Stimulated activated CD4-positive, alpha-beta T cell treated with anti-CD3 and anti-CD28 coated beads, Interleukin-4, amount 100 ng/mL, for 24 hours (primary cell): Measurements from ENCODE around the gene NUAK2.

Experiments used
- DNase-seq: peaks from one replicate; pipeline ENCODE4 v3.0.0-alpha.2; 2020

The NUAK2 gene

GRCh38 chr1:205270764-205271163, 50.8 kb downstream of the NUAK2 start:
- no peak for DNase-seq

- DNase-seq, result no peak
Measured at GRCh38 chr1:205270271-205270670, 51.3 kb downstream of the NUAK2 start.

DNA sequence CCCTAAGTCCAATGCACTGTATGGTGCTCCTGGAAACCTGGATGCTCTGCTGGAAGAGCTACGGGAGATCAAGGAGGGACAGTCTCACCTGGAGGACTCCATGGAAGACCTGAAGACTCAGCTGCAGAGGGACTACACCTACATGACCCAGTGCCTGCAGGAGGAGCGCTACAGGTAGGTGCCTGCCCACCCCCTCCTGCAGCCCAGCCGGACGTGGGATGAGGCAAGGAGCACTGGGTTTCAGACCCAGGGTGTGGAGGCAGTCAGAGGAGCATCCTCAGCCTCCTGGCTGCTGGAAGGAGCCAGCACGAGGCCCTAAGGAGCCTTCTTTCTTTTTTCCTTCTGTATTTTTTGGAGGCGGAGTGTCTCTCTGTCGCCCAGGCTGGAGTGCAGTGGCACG, 51.8 kb downstream of the NUAK2 start:
- DNase-seq, result no peak

DNA sequence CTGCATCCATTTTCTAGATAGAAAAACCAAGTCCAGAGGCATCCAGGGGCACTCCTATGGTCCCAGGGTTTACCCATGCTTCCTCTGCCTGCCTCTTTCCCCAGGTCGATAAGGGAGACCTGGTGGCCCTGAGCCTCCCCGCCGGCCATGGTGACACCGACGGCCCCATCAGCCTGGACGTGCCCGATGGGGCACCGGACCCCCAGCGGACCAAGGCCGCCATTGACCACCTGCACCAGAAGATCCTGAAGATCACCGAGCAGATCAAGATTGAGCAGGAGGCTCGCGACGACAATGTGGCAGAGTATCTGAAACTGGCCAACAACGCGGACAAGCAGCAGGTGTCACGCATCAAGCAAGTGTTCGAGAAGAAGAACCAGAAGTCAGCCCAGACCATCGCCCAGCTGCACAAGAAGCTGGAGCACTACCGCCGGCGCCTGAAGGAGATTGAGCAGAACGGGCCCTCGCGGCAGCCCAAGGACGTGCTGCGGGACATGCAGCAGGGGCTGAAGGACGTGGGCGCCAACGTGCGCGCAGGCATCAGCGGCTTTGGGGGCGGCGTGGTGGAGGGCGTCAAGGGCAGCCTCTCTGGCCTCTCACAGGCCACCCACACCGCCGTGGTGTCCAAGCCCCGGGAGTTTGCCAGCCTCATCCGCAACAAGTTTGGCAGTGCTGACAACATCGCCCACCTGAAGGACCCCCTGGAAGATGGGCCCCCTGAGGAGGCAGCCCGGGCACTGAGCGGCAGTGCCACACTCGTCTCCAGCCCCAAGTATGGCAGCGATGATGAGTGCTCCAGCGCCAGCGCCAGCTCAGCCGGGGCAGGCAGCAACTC, 52.5 kb downstream of the NUAK2 start:
- DNase-seq, result no peak

DNA sequence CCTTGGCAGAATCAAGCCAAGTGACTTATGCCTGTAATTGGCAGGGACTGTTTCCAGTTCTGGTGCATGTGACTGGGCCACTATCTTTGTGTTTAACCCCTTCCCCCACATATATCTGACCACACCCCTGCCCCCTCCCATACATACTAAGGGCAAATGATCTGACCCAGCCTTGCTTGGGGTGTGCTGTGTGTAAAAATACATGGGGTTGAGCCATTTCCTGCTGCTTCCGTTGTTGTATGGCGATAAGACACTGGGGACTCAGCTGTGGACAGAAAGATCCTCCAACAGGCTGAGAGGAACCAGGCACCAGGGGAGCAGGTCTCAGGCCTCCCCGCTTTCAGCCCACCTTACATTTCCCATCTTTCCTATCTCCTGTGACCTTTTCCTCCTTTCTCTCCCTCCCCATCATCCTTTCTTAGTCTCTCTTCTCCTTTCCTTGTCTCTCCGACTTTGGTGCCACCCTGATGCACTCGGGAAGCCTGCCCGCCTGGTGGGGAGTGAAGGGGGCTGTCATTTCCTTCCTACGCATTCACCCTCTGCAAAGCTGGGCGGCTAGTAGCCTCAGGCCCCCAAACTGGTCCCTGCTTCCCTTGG, 54.1 kb downstream of the NUAK2 start:
- DNase-seq, result no peak

DNA sequence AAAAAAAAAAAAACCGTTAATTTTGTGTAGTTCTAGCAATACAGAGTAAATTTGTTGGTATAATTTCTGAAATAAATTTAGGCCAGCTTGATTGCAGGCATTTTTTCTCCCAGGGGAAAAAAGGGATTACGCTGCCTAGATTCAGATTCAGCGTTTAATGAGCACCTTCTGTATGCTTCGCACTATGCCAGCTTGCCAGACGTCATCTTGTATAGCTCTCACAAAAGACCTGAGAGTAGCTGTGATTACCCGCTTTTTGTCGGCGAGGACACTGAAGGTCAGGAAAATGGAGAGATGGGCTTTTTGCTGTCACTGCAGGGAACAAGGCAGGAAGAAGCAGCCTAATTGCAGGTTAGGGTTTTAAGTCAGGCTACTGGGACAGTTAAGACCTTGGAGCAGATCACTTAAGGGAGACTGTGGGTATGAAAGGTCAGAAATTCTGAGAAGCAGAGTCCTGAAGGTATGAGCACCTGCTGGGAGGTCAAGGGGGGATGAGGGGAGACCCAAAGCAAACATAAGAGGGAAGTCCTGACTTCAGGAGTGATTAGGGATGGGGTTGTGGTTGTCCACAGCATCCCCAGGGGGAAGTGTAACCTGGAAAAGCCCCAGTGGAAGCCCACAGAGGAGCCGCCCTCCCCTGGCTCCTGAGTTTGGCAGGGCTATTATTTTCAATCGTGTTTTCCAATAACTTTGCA, 54.8 kb downstream of the NUAK2 start:
- no peak for DNase-seq

GRCh38 chr1:205263580-205264190, 57.9 kb downstream of the NUAK2 start:
- no peak for DNase-seq

GRCh38 chr1:205262731-205263171, 58.8 kb downstream of the NUAK2 start:
- no peak for DNase-seq

DNA sequence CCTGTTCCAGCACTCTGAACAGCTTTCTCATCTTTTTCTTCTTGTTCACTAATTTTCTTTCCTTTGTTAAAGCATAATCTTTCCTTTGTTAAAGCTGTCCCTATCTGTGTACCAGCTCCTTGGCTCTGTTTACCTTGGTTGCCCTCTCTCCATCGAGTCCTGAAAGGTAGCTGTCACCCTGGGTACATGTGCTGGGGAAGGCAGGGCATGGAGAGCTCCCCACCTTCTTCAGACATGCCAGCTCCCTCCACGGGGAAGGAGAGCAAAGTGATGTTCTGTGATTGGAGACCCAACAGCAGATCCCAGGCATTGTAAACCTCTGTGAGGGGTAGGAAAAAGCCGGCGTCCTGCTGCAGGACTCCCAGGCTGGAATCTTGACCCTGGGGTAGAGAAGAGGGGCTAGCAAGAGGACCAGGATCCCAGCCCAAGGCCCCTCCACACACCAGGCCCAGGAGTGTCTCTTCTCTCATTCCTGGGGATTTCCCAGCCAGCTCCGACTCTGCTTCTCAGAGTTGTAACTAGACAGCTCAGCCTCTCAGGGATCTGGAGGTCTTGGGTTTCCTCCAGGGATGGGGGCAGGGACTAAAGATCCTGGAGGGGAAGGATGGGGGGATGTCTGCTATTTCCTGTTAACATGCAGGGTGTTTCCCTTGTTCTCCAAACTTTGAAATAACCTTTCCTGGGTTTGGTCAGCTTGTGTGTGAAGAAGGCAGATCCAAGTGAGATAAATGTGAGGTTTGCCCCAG, 59.4 kb downstream of the NUAK2 start:
- no peak for DNase-seq

GRCh38 chr1:205260948-205261732, 60.4 kb downstream of the NUAK2 start:
- no peak for DNase-seq

- DNase-seq, result no peak
Measured at GRCh38 chr1:205259998-205260397, 61.5 kb downstream of the NUAK2 start.

DNA sequence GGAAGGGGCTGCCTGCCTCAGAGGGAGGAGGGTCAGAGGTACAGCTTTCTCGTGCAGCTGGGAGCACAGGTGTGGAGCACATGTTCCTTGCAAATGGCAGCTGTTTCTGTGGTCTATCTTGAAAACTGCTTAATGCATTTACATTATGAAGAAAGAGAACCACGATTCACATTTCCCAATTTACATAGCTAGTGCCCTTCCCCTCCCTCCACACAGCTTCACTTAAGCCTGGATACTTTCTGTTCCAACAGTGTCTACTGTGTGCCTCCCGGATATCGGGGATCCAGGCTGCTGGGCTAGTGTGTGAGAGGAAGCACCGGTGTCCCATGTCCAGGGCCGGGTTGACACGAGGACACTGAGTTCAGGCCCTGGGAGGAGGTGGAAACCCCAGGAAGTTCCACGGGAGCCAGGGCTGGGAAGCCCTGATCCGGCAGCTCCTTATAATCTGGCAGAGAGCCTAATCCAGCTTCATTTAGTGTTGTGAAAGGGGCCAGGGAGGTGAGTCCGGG, 62.2 kb downstream of the NUAK2 start:
- no peak for DNase-seq

- no peak for DNase-seq
Measured at GRCh38 chr1:205258719-205259118, 62.8 kb downstream of the NUAK2 start.

DNA sequence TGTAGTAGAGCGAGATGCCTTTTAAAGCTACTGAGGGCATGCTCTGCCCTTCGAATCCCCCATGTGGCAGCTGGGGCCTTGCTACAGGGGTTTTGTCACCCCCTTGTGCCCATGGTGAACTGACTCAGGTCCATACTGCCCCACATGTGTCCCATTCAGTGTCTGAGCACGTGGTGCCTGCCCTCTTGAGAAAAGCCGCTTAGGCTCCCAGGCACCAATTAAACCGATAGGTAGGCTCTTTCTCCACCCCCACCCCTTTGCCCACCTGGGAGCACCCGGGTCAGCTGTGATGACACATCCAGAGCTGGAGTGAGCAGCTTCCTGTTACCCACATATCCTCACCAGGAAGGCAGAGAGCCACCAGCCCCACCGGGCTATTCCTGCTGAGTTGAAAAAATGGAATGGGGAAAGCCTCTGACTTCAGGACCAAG, 63.3 kb downstream of the NUAK2 start:
- no peak for DNase-seq

- no peak for DNase-seq
Measured at GRCh38 chr1:205257735-205258134, 63.8 kb downstream of the NUAK2 start.

GRCh38 chr1:205256951-205257625, 64.5 kb downstream of the NUAK2 start:
- DNase-seq, result no peak

- DNase-seq, result peak; percentile 89
Measured at GRCh38 chr1:205255941-205256780, 65.4 kb downstream of the NUAK2 start.
